Measurements from ENCODE around the gene GTSE1.

GTSE1 gene

GRCh38 chr22:46353483-46354105 lies 56.9 kb downstream of the GTSE1 start:
- Mint-ChIP-seq H3K9me3 (no peaks in the 10 kb centered on the region), H3K4me1 (peaks cover 15 to 16% of the 10 kb centered on the region in 2 donors), H3K27me3 (no peaks in the 10 kb centered on the region), H3K27ac (peak overlapping the region; percentile 16), H3K36me3 (peaks cover 54 to 71% of the 10 kb centered on the region in 2 donors), H3K4me3 (no peak overlapping the region)
- DNase-seq (no peak), ATAC-seq (replicated peaks) (no peak)

DNA sequence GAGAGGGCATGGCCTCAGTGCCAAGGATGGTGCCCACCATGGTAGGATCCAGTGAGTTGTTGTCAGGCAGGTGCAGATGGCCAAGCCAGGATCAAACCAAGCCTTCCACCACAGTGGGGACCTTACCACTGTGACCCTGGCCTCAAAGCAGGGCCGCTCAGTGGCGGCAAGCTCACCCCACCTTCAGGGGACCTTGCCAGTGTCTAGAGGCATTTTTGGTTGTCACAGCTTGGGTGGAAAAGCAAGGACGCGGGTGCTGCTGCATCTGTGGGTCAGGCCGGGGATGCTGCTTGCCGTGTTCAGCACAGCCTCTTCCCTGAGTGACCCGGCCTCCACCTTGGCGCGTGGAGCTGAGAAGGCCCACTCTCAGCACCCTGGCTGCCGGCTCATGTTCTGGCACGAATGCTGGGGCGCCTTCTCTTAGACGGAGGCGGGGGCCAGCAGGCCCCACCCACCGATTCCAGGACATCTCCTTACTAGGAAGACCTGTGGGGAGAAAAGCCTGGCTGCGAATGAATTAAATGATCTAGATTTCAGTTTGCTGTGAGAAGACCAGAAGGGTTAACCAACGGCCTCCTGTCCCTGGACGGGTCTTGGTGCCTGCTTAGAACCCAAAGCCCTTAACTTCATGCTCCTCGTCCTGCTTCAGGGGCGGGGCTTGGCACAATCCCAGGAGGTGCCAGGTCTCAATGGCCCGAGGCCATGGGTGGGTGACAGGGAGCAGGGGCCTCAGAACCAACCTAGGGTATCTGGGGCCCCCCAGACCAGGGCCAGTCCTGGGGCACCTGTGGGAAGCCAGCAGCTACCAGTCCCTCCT lies 57.7 kb downstream of the GTSE1 start:
- Mint-ChIP-seq H3K27me3 (no peaks in the 10 kb centered on the region), H3K4me3 (no peak overlapping the region), H3K4me1 (peaks cover 15 to 16% of the 10 kb centered on the region in 2 donors), H3K9me3 (no peaks in the 10 kb centered on the region), H3K36me3 (peaks cover 53 to 74% of the 10 kb centered on the region in 2 donors), H3K27ac (no peak overlapping the region)
- no peak for DNase-seq
- no peak for ATAC-seq (replicated peaks)

DNA sequence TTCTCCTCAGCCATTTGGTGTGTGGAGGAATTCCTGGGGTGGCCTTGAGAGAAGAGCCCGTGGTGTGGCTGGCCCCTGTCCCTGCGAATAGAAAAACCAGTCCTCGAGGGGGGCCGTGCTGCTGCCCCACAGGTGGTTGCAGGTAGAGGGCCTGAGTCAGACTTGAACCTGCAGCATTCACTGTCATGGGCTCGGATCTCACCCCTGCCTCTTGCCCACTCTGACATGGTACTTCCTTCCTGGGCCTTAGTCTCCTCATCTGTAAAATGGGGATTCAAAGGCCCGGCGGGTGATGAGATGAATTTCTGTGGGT lies 58.3 kb downstream of the GTSE1 start:
- ATAC-seq (replicated peaks): no peak
- no peaks in the 10 kb centered on the region for H3K9me3 Mint-ChIP-seq

DNA sequence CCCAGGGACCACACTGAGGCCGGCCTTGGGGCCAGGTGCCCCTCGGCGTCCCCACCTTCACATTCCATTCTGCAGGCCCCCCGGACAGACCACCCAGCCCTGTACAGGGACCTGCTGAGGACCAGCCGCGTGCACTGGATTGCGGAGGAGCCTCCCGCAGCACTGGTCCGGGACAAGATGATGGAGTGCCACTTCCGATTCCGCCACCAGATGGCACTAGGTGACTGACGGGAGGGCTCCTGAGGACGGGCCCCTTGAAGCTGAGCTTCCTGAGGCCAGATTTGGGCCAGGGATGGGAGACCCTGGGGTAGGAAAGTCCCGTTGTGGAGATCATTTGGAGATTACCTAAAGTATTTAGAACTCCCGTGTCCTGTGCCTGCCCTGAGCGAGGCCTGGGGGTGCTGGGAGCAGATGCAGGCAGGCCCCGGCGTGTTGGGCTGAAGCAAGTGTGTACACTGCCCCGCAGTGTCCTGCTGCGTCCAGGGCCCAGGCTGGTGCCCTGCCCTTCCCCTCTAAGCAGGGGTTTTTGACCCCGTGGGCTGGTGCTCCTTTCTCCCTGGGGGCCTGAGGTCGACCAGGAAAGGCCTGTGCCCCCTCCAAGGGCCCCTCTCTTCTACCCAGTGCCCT lies 58.8 kb downstream of the GTSE1 start:
- Mint-ChIP-seq H3K27me3 (no peaks in the 10 kb centered on the region), H3K27ac (no peak overlapping the region), H3K4me3 (no peak overlapping the region), H3K9me3 (no peaks in the 10 kb centered on the region), H3K36me3 (peaks cover 52 to 72% of the 10 kb centered on the region in 2 donors), H3K4me1 (peaks cover 15 to 16% of the 10 kb centered on the region in 2 donors)
- DNase-seq: peak; percentile 52
- peak; percentile 67 to 68 for ATAC-seq (replicated peaks)

More for the DNA sequence above, 58.3 kb downstream of the GTSE1 start:
- peaks cover 54 to 72% of the 10 kb centered on the region in 2 donors for H3K36me3 Mint-ChIP-seq
- H3K27ac Mint-ChIP-seq: no peak overlapping the region
- H3K4me1 Mint-ChIP-seq: peaks cover 15 to 16% of the 10 kb centered on the region in 2 donors
- no peak for DNase-seq
- H3K27me3 Mint-ChIP-seq: no peaks in the 10 kb centered on the region
- no peak overlapping the region for H3K4me3 Mint-ChIP-seq

- ATAC-seq (replicated peaks) (no peak), DNase-seq (no peak)
- Mint-ChIP-seq H3K27ac (no peak overlapping the region), H3K36me3 (peaks cover 49 to 70% of the 10 kb centered on the region in 2 donors), H3K4me3 (no peak overlapping the region), H3K9me3 (no peaks in the 10 kb centered on the region), H3K4me1 (peaks cover 15 to 16% of the 10 kb centered on the region in 2 donors), H3K27me3 (no peaks in the 10 kb centered on the region)
Measured at GRCh38 chr22:46355996-46356471, 59.4 kb downstream of the GTSE1 start.

- H3K36me3 Mint-ChIP-seq: peaks cover 45 to 63% of the 10 kb centered on the region in 2 donors
- no peak for DNase-seq
- no peaks in the 10 kb centered on the region for H3K9me3 Mint-ChIP-seq
- no peak overlapping the region for H3K4me3 Mint-ChIP-seq
- H3K27me3 Mint-ChIP-seq: no peaks in the 10 kb centered on the region
- H3K4me1 Mint-ChIP-seq: peaks cover 15 to 16% of the 10 kb centered on the region in 2 donors
- no peak for ATAC-seq (replicated peaks)
- H3K27ac Mint-ChIP-seq: peak overlapping the region; percentile 37
Measured at GRCh38 chr22:46356496-46357480, 60.1 kb downstream of the GTSE1 start.

DNA sequence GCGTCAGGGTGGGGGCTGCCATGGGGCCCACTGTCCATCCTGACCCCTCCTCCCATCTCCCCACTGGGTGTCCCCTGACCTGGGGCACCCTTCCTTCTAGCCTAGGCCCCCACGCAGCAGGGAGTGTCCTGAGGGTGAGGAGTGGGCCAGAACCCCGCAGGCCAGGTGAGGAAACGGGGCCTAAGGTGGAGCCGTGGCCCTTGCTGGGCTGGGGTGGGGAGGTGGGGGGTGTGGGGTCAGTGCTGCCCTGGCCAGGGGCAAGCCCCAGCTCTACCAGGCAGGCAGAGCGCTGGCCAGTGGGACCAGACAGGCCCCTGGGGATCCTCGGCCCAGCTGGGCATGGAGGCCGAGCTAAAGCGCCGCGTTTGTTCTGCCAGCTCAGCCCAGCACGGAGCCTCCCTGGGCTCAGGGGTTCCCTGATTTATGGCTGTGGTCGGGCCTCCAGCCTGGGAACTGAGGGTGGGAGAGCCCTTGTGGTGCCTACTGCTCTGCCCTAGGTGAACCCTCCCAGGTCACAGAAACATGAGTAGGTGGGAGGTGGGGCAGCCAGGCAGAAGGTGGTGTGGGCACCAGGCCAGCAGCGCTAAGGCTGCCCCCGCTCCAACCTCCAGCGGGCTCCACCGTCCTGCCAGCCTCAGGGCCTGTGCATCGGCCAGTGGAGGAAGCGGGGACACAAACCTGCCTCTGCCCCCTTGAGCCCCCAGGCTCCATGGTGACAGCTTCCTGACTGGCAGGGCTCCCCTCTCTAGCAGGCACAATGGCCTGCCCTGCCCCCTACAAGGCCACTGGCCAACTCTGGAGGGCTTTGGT lies 61.2 kb downstream of the GTSE1 start:
- Mint-ChIP-seq H3K4me1 (peaks cover 13 to 14% of the 10 kb centered on the region in 2 donors), H3K36me3 (peaks cover 40 to 59% of the 10 kb centered on the region in 2 donors), H3K27me3 (no peaks in the 10 kb centered on the region), H3K27ac (peak overlapping the region; percentile 76), H3K4me3 (no peak overlapping the region), H3K9me3 (no peaks in the 10 kb centered on the region)
- ATAC-seq (replicated peaks): no peak
- DNase-seq: no peak

- Mint-ChIP-seq H3K4me3 (no peak overlapping the region), H3K27ac (peak overlapping the region; percentile 76)
Measured at GRCh38 chr22:46358766-46359165, 62.1 kb downstream of the GTSE1 start.

DNA sequence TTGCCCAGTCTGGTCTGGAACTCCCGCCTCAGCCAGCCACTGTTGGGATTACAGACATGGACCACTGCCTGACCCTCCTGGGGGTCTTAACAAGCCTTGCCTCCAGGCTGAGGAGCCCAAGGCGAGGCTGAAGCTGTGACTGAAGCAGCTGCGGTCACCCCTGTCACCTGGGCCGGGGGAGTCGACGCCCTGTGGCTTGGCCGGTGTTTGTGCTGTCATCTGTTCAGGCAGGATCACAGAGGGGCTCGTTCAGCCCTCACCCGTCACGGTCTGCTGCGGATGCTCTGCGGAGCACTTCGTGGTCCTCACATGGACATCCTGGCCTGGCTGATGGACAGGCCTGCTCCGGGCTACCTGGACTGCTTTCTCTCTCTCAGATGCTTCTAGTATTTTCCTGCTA lies 62.7 kb downstream of the GTSE1 start:
- ATAC-seq (replicated peaks) (no peak), DNase-seq (no peak)
- Mint-ChIP-seq H3K4me3 (no peak overlapping the region), H3K36me3 (peaks cover 38 to 54% of the 10 kb centered on the region in 2 donors), H3K27ac (no peak overlapping the region), H3K27me3 (peaks cover 0 to 2% of the 10 kb centered on the region in 2 donors), H3K9me3 (no peaks in the 10 kb centered on the region), H3K4me1 (peaks cover 8 to 10% of the 10 kb centered on the region in 2 donors)

More at GRCh38 chr22:46358766-46359165, 62.1 kb downstream of the GTSE1 start:
- ATAC-seq (replicated peaks) (no peak), DNase-seq (no peak)
- Mint-ChIP-seq H3K36me3 (peaks cover 39 to 58% of the 10 kb centered on the region in 2 donors), H3K9me3 (no peaks in the 10 kb centered on the region), H3K4me1 (peaks cover 6 to 8% of the 10 kb centered on the region in 2 donors), H3K27me3 (no peaks in the 10 kb centered on the region)

- no peaks in the 10 kb centered on the region for H3K9me3 Mint-ChIP-seq
- peaks cover 40 to 50% of the 10 kb centered on the region in 2 donors for H3K36me3 Mint-ChIP-seq
- no peak overlapping the region for H3K27ac Mint-ChIP-seq
- H3K4me3 Mint-ChIP-seq: no peak overlapping the region
- no peak for DNase-seq
- peaks cover 10 to 13% of the 10 kb centered on the region in 2 donors for H3K4me1 Mint-ChIP-seq
- ATAC-seq (replicated peaks): no peak
- peaks cover 0 to 6% of the 10 kb centered on the region in 2 donors for H3K27me3 Mint-ChIP-seq
Measured at GRCh38 chr22:46360097-46360496, 63.4 kb downstream of the GTSE1 start.

DNA sequence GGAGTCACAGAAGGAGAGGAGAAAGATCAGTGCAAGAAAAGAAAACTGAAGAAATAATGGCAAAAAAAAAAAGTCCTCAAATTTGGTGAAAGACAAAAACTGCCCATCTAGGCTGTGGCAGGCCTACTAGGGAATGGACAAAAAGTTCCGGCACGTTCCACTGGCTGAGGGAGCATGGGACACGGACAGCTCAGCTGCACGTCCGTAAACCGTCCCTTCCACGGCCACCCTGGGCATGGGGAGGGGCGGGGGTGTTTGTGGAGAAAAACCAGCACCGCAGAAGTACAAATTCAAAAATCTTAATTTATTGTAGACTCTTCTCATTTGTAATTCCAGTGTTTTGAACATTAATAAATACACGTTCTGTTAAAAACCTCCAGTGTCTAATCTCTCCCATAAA lies 64.2 kb downstream of the GTSE1 start:
- Mint-ChIP-seq H3K27me3 (peaks cover 0 to 6% of the 10 kb centered on the region in 2 donors), H3K4me3 (no peak overlapping the region)
- DNase-seq: no peak

DNA sequence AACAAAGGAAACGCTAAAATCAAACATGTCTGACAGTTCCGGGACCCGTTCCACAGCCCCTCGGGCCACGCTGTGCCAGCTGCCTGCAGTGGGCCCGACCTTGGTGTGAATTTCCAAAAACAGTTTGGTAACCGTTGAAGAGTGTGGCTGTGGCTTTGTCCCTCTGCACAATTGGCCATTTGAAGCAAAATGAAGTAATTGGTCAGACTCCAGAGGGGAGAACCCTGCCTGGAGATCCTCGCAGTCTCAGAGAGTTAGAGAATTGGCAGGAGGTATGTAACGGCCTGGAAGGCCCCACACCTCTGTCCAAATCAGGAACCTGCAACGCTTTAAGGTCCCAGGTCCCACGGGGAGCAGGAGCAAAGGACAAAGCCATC lies 65.1 kb downstream of the GTSE1 start:
- peaks cover 32 to 38% of the 10 kb centered on the region in 2 donors for H3K36me3 Mint-ChIP-seq
- peaks cover 0 to 7% of the 10 kb centered on the region in 2 donors for H3K27me3 Mint-ChIP-seq
- H3K4me3 Mint-ChIP-seq: no peak overlapping the region
- H3K4me1 Mint-ChIP-seq: peaks cover 7 to 13% of the 10 kb centered on the region in 2 donors
- no peak overlapping the region for H3K27ac Mint-ChIP-seq
- ATAC-seq (replicated peaks): no peak
- no peaks in the 10 kb centered on the region for H3K9me3 Mint-ChIP-seq
- DNase-seq: no peak

More for the DNA sequence above, 64.2 kb downstream of the GTSE1 start:
- H3K4me1 Mint-ChIP-seq: peaks cover 7 to 13% of the 10 kb centered on the region in 2 donors
- no peak for ATAC-seq (replicated peaks)
- no peaks in the 10 kb centered on the region for H3K9me3 Mint-ChIP-seq
- H3K36me3 Mint-ChIP-seq: peaks cover 33 to 42% of the 10 kb centered on the region in 2 donors
- H3K27ac Mint-ChIP-seq: no peak overlapping the region

All from stimulated activated naive B cell treated with anti-CD40 and anti-IgM and Interleukin-4, amounts not matched to agents 10 μg/mL and 1 μg/mL and 100 μg/mL, for 72 hours (primary cell).